Activated T-helper 1 cell treated with Interleukin-2 at 50 U/mL for 16 hours (primary cell): ENCODE results near the gene PHACTR1.
"Not testable (repeated sequence)": the region's sequence is repeated elsewhere in the genome, so short reads cannot be mapped to it uniquely, and the experiment has no call there.

Experiments
- DNase-seq: peaks from one replicate; pipeline ENCODE4 v3.0.0-alpha.2; 2020; ENCODE audit warnings: low read depth

Gene PHACTR1

DNA sequence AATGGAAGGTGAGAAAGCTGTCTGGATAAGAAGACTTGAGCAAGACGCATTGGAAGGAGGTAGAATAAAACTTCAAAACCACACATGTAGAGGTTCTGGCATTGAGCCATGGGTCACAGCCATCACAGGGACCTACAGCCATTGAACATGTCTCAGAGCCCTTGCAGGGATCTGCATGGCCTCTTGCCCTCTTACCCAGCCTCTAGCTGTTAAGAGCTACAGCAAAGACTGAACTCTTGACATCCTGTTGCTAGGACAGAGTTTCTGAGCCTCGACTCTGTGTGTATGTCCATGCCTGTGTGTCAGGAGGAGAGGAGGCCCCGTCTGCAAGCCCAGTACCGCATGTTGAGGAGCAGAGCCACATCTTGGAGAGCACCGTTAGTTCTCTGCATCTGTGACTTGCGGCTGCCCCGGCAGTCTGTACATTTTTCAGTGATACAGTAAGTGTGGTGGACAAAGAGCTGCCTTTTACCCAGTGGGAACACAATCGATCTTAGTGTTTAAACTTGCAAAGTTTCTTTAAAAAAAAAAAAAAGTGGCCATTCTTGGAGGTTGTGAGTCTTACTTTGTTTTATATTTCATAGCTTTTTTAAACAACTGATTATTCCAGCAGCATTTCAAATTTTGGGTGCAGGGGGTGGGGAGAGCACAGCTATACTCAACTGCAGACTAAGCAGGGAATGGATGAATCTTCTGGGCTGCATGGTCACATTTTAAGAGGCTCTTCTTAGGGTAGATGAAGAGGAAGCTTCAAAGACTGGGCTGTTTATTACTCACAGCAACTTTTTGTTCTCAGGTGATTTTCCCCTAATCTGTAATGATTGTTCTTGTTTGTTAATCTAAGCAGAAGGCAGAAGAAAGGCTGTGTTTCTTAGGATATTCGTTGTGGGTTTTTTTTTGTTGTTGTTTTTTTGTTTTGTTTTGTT, 523.2 kb downstream of the PHACTR1 start:
- DNase-seq, result no peak

DNA sequence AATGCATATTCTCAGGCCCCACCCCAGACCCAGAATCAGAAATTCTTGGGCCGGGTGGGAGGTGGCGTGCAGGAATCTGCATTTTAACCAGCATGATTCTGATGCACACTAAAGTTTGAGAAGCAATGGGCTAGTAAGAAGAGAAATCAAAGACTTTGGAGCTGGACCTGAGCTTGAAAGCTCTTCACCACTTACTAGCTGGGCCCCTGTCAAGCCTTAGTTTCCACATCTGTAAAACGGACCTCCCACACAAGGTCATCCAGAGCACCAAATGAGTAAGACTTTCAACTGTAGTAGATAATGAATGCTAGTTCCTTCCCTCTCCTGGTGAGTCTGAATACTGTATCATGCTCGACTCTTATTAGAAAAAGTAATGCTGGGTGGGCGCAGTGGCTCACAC, 524.8 kb downstream of the PHACTR1 start:
- DNase-seq, result no peak

DNA sequence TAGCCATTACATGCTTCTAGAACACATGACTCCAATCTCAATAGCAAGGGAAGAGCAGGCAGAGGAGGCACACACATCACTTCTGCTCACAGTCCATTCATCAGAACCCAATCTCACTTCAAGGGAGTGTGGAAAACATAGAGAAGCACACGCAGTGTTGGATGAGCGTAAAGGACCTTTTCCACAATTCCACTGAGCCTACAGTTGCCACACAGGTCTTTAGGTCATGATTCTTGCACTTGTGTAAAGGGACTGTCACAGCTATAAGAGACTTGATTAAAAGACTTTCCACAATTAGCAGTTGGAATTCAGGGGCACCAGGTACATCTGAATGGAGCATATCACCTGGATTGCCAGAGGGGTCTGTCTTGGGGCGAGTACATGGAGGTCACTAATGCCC, 525.6 kb downstream of the PHACTR1 start:
- no peak for DNase-seq

DNA sequence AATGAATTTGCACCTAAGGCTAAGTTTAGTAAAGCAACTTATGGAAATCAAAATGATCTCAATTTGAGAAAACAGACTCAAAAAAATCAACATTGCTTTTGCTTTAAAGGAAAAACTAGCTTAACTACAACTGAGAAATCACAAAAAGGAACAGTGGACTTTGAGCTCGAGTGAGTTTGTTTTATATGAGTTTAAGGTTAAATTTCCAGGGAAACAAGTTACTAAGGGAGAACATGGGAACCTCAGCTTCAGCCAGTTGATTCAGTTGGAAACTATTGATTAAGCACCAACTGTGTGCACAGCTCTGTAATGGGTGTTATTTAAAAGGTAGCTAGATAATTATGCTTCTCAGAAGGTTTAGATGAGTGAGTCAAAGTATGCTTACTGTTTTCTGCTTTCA, 526.0 kb downstream of the PHACTR1 start:
- no peak for DNase-seq

DNA sequence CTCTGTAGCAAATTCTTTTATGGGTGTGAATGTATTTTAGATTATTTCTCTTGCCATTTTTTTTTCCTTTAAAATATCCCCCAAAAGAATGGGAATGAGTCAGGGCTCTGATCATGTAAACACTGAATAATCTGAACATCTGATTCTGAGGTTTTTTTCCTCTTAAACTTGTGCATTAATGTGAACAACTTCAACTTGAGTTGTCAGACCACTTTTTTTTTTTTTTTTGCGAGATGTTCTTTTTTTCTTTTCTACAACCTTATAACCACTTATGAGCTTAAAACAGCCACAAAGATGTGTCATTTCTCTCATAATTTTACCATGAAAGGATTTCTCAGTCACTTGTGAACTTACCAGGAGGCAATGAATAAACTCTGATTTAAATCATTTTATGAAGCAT, 526.5 kb downstream of the PHACTR1 start:
- no peak for DNase-seq

DNA sequence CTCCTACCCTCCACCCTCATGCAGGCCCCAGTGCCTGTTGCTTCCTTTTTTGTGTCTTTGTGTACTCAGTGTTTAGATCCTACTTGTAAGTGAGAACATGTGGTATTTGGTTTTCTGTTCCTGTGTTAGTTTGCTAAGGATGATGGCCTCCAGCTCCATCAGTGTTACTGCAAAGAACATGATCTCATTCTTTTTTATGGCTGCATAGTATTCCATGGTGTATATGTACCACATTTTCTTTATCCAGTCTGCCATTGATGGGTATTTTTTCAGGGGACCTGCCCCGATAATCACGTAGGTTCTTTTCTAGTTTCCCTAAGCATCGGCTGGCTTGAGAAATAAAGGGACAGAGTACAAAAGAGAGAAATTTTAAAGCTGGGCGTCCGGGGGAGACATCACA, 527.2 kb downstream of the PHACTR1 start:
- not testable (repeated sequence) for DNase-seq

DNA sequence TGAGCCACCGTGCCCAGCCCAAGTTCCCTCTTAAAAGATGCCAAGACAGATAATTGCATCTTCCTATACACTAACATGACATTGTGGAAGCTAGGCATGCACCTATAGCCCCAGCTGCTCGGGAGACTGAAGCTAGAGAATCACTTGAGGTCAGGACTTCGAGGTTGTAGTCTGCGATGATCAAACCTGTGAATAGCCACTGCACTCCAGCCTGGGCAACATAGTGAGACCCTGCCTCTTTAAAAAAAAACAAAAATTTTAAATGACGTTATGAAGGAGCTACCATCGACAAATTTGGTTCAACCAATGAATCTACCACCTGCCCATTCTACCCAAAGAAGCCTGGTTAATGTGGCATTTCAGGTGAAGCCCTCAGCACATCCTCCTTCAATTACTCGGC, 531.1 kb downstream of the PHACTR1 start:
- DNase-seq, result no peak

DNA sequence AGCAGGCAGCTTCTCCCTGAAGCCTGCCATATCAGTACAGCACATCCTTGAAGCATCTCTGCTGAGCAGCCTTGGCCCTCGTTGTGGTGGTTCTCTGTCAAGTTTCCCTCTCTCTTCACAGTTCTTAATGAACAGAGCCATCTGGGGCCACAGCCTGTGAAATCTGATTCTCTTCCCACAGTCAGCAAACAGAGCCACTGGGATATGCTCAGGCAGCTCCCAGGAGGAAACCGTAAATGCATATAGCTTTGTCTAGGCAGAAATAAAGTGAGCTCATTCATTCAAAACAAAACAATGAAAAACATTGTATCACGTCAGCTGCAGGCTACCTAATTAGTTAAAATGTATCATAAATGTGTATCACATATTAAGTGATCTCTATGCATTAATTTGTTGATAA, 531.5 kb downstream of the PHACTR1 start:
- no peak for DNase-seq

DNA sequence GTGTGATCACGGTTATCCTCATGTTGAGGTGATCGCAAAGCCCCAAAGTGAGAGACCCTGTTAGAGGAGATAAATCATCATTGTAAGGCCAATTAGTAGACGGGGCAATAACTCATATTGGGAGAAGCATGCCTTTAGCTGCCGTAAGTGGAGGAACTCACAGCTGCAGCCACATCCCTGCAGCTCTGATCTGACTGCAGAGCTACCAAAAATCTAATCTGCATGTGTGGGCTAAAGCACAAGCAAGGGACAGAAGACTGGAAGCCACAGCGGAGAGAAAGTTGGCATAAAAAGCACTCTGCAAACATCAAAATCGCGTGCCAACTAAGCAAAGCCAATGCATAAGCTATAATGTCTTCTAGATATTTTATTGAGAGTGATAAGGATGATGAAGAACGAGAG, 532.0 kb downstream of the PHACTR1 start:
- no peak for DNase-seq

DNA sequence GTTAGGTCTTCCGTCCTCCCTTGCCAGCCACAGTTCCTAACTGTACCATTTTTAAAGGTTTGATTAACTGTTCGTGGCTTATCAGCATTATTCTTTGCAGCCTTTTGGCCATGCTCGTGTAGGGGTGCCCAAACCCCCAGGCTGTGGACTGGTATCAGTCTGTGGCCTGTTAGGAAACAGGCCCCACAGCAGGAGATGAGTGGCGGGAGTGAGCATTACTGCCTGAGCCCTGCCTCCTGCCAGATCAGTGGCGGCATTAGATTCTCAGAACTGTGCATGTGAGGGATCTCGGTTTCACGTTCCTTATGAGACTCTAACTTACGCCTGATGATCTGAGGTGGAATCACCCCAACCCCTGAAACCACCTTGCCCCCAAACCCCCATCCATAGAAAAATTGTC, 532.4 kb downstream of the PHACTR1 start:
- no peak for DNase-seq

DNA sequence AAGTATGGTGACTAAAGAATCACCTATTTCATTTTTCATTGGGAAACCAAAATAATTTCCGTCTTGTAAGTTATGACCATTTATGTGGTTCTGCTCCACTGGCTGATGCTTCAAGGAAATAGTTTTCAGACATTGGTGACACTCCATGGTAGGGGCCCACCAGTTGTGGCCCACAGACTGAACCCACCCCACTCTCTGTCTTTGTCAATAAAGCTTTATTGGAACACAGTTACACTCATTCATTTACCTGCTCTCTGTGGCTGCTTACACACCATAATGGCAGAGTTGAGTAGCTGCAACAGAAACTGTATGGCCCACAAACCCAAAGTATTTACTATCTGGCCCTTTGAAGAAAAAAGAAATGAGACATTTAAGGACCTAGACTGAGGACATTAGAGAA, 533.2 kb downstream of the PHACTR1 start:
- no peak for DNase-seq

DNA sequence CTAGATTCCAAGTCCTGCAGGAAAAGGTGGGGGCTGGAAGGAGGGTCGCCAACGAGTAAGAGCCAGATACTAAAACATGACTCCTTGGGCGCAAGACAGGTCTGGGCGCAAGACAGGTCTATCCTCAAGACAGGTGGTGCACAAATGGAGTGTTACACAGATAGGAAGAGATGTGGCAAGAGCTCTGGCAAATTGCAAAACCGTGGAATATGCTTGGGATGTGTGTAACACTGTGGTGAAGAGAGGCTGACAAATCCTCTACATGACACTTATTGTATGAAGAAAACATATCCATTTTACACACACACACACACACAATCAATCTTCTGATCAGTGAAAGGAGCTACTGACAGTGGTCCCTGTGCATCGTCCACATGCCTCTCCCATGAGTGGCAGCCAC, 534.1 kb downstream of the PHACTR1 start:
- no peak for DNase-seq

DNA sequence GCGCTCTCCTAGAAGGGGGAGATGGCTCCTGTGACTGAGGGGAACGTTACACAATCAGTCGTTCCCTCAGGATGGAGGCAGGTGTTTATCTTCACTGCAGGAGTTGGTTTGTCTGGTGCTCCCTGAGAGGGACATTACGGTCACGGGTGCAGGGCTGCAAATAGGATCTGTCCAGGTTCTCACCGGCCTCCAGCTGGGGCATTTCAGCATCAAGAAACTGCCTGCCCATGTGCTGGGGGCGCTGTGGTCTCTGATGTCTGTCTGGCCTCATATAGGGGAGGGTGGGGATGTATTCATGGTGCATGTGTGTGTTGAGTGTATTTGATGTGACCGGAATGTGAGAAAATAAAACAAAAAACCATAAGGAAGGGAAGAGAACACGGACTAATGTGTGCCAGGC, 534.7 kb downstream of the PHACTR1 start:
- no peak for DNase-seq

DNA sequence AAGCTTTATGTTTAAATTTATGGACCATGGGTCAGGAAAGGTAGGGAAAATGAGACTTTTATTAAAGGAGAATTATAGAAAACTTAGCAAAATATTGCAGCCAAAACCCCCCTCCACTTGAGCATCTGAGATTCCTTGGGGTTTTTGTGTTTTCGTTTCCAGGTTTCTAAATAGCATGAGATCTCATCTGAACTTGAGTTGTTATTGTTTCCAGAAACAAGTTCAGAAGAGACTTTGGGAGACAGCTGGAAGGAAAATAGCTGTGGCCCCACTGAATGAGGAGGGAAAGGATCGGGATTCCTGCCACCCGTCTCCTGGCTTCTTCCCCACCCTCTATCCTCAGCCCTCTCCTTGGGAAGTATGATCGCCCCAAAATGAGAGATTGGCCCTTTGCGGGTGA, 536.2 kb downstream of the PHACTR1 start:
- no peak for DNase-seq

DNA sequence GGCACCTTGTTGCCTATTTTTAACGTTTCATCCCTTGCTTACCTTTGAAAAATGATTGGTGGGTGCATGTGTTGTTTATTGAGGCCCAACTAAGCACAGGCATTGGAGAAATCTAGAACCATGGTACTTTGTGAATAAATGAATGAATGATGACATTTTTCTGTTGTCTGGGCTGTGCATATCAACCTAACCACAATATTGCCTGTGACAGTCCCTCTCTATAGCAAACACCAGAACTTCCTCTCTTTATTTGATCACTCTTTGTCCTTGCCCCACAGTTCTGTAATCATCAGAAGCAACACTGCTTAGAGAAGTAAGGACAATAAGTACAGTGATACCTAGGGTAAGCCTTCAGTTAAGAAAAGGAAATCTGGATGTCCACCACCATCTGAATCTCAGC, 536.7 kb downstream of the PHACTR1 start:
- DNase-seq, result no peak

DNA sequence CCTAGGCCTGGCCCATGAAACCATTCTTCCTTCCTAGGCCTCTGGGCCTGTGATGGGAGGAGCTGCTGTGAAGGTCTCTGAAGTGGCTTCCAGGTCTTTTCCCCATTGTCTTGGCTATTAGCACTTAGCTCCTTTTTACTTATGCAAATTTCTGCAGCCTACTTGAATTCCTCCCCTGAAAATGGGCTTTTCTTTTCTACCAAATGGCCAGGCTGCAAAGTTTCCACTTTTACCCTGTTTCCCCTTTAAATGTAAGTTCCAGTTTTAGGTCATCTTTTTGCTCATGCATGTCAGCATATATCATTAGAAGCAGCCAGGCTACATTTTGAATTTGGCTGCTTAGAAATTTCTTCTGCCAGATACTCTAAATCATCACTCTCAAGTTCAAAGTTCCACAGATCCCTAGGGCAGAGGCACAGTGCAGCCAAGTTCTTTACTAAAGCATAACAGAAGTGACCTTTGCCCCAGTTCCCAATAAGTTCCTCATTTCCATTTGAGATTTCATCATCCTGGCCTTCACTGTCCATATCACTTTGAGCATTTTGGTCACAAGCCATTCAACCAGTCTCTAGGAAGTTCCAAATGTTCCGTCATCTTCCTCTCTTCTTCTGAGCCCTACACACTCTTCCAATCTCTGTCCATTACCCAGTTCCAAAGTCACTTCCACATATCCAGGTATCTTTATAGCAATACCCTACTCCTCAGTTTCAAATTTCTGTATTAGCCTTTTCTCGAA, 539.9 kb downstream of the PHACTR1 start:
- DNase-seq, result no peak

DNA sequence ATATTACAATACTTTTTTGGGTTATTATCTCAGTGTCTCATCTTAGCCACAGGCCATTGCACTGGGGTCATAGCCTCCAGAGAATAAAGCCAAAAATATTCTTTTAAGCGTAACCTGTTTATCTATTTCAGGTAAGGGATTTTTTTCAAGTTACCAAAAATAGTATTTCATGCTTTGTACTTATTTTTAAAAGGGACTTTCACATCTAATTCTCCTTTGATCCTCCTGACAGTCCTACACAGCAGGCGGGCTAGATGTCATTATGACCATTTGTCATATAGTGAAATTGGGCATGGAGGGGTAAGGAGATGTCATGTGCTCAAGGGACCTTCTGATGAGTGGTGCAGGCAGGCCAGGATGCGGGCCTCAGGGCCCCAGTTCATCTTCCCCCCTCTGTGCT, 542.8 kb downstream of the PHACTR1 start:
- DNase-seq, result no peak

DNA sequence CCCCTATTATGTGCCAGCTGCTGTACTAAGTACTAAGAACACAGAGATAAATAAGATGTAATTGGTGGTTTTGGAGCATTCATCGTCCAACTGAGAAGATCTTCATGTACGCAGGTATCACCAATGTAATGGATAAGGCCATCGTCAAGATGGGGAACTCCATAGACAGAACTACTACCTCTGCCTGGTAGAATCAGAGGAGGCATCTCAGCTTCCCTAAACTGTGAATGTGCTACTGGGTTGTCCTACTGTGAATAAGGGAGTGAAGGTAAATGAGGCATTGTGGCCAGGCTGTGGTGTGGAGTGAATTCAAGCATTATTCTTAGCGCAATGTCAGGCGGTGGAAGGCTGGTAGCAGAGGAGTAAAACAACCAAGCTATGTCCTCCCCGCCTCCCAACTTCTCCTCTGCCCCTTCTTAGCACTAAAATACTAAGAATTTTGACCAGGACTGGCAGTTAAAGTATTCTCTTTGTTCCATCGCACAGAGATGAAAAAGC, 543.6 kb downstream of the PHACTR1 start:
- DNase-seq, result no peak

DNA sequence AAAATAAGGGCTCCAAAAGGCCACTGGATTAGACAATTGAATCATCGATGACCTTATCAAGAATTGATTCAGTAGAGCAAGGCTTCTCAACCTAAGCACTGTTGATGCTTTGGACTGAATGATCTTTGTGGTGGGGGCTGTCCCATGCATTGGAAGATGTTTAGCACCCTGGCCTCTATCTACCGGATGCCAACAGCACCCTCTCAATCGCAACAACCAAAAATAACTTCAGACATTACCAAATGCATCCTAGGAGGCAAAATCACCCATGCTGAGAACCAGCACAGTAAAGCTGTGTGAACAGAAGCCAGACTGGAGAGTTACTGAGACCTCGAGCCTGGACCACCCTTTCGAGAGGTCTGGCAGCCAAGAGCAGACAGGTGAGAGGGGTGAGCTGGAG, 544.3 kb downstream of the PHACTR1 start:
- no peak for DNase-seq

DNA sequence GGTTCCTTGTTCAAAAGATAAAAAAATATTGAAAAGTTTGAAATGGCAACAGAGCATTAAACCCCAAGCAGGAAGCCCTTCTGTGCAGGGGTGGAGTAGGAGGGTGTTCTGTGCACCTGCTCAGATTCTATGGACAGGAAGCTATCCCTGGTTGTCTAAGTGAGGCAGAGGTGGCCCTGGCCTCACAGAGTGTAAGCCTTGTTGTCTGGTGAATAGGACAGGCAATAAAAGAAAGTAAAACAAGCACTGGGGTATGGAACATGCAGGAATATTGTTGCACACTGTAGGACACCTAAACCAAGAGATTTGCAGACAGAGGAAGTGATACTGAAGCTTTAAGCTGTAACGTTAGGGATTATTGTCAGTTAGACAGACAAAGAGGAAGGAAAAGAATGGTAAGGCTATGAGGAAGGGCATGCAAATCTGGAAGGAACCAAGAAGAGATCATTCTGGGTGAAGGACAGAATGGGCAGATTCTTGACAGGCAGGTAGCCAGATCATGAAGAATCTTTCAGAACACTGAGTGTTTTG, 545.0 kb downstream of the PHACTR1 start:
- no peak for DNase-seq

DNA sequence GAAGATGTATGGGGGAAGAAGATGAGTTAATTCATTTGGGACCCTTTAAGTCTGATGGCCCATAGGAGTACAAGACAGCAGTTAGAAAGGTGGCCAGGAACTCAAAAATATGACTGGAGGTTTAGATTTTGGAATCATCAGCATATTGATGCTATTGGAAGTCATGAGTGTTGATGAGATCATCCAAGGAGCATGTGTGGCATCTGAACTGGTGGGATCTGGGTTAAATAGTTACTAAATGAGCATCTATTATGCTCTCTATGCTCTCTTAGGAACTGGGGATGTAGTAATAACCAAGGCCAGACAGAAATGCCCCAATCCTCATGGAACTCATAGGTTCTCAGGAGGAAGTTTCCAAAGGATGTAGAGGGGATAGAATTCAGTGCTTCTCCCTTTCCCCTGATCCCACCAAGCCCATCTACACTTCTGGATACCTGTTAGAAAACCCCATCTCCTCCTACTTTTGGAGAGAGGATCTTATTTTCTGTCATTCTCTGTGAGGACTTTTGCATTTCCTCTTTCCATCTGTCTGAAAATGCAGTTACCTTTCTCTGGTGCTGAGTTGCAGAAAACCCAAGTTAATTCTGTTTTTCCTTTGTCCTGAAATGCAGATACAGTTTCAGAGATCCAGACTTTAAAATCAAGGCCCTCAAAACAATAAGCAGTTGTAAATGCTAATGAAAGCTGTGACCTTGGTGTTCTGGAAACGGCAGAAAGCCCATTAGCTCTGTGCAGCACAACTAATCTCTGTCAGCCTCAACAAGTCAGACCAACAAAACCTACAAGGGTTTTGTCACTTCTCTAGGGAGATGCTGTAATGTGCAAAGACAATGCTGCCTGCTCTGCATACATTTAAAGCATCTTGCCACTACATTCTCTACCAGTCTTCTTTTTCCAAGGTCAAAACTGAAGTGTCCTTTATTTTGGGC, 546.0 kb downstream of the PHACTR1 start:
- no peak for DNase-seq

DNA sequence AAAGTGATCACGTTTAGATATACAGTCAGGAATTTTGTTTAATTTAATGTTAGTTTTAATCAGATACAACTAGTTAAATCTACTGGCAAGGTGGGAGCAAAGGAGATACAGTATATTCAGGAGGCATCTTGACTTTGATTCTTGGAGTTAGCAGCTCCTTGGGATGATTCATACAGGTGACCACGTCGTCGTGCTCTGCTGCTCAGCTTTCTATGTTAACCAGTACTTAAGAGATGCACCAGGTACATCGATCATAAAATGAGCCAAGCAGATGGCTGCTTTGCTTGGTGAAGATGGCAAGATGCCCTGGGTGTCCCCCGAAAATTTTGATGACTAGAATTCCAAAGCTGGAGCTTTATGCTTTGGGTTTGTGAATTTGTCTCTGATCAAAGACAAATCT, 547.1 kb downstream of the PHACTR1 start:
- DNase-seq, result no peak
